22Rv1 (cell line): ENCODE measurements around the gene CXCL8.

ENCODE experiments used
- ZFX ChIP-seq: fragments of 450-650 bp; IDR thresholded peaks from 2 replicates; pipeline ENCODE4 v1.6.1; 2017; ENCODE audit warnings: antibody characterized with exemption, borderline replicate concordance
- TF ChIP-seq, protein P1 (sequence below): fragments of 450-650 bp; IDR thresholded peaks from 2 replicates; pipeline ENCODE4 v1.5.1; 2017; ENCODE audit warnings: mild to moderate bottlenecking

GRCh38 chr4:73728091-73728741, 12.2 kb upstream of the CXCL8 start:
- TF ChIP-seq, protein P1, sequence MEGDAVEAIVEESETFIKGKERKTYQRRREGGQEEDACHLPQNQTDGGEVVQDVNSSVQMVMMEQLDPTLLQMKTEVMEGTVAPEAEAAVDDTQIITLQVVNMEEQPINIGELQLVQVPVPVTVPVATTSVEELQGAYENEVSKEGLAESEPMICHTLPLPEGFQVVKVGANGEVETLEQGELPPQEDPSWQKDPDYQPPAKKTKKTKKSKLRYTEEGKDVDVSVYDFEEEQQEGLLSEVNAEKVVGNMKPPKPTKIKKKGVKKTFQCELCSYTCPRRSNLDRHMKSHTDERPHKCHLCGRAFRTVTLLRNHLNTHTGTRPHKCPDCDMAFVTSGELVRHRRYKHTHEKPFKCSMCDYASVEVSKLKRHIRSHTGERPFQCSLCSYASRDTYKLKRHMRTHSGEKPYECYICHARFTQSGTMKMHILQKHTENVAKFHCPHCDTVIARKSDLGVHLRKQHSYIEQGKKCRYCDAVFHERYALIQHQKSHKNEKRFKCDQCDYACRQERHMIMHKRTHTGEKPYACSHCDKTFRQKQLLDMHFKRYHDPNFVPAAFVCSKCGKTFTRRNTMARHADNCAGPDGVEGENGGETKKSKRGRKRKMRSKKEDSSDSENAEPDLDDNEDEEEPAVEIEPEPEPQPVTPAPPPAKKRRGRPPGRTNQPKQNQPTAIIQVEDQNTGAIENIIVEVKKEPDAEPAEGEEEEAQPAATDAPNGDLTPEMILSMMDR: no peak
- TF ChIP-seq ZFX: no peak
